ENCODE results near the gene ERICH6.

GRCh38 chr3:150736316-150736719 lies 32.6 kb upstream of the ERICH6 start:
- no peak for TF ChIP-seq ARNTL (CRISPR knock-in tag; IDR thresholded peaks at IDR 0.05; ENCODE audit: borderline replicate concordance, low read depth)
- TF ChIP-seq ZNF565 (CRISPR knock-in tag; conservative IDR thresholded peaks at IDR 0.05; ENCODE audit: low read depth) = no peak
- no peak for TF ChIP-seq SNAI2 (CRISPR knock-in tag; IDR thresholded peaks at IDR 0.05)
- TF ChIP-seq RARB (CRISPR knock-in tag; IDR thresholded peaks at IDR 0.05) = no peak
- no peak for TF ChIP-seq OSR1 (CRISPR knock-in tag; IDR thresholded peaks at IDR 0.05)
- no peak for TF ChIP-seq ZNF8 (CRISPR knock-in tag; IDR thresholded peaks at IDR 0.05)
- no peak for TF ChIP-seq ZFP3 (CRISPR knock-in tag; IDR thresholded peaks at IDR 0.05)
- TF ChIP-seq TCF4 (CRISPR knock-in tag; IDR thresholded peaks at IDR 0.05; ENCODE audit: borderline replicate concordance) = no peak
- no peak for TF ChIP-seq PPARA (CRISPR knock-in tag; IDR thresholded peaks at IDR 0.05; ENCODE audit: borderline replicate concordance)
- TF ChIP-seq PATZ1 (CRISPR knock-in tag; IDR thresholded peaks at IDR 0.05; ENCODE audit: borderline replicate concordance) = no peak
- TF ChIP-seq ZFP30 (CRISPR knock-in tag; IDR thresholded peaks at IDR 0.05) = no peak
- no peak for TF ChIP-seq ISL1 (CRISPR knock-in tag; IDR thresholded peaks at IDR 0.05)

Data from SK-N-SH treated with all-trans-retinoic acid at 6 μM for 48 hours (cell line).